Measurements from ENCODE around the gene MED13L. TPM values are rescaled to one million over a fixed set of nuclear protein-coding genes. Genes with fewer than 3 reads are reported as not detected.

MED13L gene
- total and polyA plus RNA-seq, 2 of the 8 experiments (the other 6 are each of a cell fraction or from before 2014, with no cell fraction given) = 15.9 to 51.7 TPM

DNA sequence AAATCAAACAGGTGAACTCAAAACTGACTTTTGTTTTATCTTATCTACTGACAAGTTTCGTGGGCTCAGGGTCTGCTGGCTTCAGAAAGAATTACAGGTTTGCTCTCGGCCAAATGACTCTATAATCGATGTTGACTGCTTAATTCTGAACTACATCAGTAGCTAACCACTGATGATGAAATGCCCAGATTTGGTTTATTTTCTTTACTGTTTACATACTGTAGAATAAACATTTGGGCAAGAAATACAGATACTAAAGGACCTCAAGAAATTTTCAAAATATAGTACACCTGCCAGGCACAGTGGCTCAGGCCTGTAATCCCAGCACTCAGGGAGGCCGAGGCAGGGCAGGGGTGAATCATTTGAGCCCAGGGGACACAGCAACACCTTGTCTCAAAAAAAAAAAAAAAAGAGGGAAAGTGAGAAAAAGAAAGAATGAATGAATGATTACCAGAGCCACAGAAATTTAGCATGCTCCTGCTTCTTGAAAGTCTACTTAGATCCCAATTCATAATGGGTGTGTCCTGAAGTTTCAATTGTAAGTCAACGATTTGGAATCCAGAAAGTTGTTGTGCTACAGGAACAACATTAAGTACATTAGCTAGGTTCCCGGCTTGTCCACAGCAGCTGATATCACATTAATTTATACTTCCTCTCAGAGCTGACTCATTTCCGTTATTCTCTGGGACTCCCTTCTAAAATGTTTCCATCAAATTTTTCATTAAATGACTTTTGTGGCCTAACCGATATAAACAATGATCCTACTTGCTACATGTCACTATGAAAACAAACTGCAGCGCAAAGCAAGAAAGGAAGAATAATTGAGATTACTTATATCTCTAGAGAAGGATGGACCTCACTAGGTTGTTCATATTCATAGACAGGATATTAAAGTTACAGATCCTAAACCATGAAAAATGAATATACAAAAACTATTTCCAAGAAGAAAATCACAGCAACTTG lies 134.3 kb downstream of the MED13L start:
- H3K27ac ChIP-seq (ENCODE audit: low read depth, low read length) = no peak overlapping the region
- no peak overlapping the region for H3K4me3 ChIP-seq (ENCODE audit: extremely low read depth in 1 of 4, insufficient read depth in 2 of 4, low read depth in 3 of 4, low read length in 4 of 4)
- no peaks in the 10 kb centered on the region for H3K27me3 ChIP-seq (replicated peaks in 1 of 4; ENCODE audit: control insufficient read depth in 3 of 4, extremely low read depth in 1 of 4, insufficient read depth in 3 of 4, low read length in 3 of 4)
- no peaks in the 10 kb centered on the region for H3K9me3 ChIP-seq (ENCODE audit: insufficient read depth in 2 of 2, low read depth in 1 of 2, low read length in 1 of 2)
- no peak overlapping the region for H3K56ac ChIP-seq (replicated peaks; ENCODE audit: insufficient read length, low read depth, low read length)
- POLR2A ChIA-PET (ENCODE audit: partially characterized antibody) = no interaction called here
- H2BK120ac ChIP-seq (replicated peaks; ENCODE audit: low read depth, low read length) = no peak overlapping the region
- H3K4me1 ChIP-seq (replicated peaks in 1 of 4; ENCODE audit: control insufficient read depth in 3 of 4, insufficient read depth in 4 of 4, low read length in 3 of 4) = peaks cover 0 to 9% (median 7%) of the 10 kb centered on the region in 4 experiments; a peak in 5 of 7 replicates
- DNase-seq (ENCODE audit: low read depth in 1 of 2, low spot score in 2 of 2) (no peak), FAIRE-seq (no peak)
- peaks cover 3 to 94% of the 10 kb centered on the region in 2 experiments; a peak in 3 of 4 replicates for H3K79me2 ChIP-seq (ENCODE audit: control insufficient read depth in 1 of 2, insufficient read depth in 2 of 2, low read length in 2 of 2)
- H3K18ac ChIP-seq (ENCODE audit: extremely low read depth, low read length) = no peak overlapping the region
- H3K23ac ChIP-seq (ENCODE audit: insufficient read length) = no peak overlapping the region
- peaks cover 2% of the 10 kb centered on the region; the same call in 1 of the 2 replicates for H3K79me1 ChIP-seq (ENCODE audit: low read depth, low read length)
- no peak overlapping the region for H2AFZ ChIP-seq (ENCODE audit: low read length)
- no peak overlapping the region for H4K91ac ChIP-seq (replicated peaks; ENCODE audit: insufficient read length, low read length)
- H2BK12ac ChIP-seq (ENCODE audit: low read depth, low read length) = no peak overlapping the region
- 93% methylated on average over 9 of the region's 9 CpGs; no CpG with 5 or more reads in 1 of the 2 experiments for WGBS, 2 experiments (ENCODE audit: extremely low coverage in 1 of 2, insufficient coverage in 1 of 2, insufficient read length in 1 of 2, insufficient replicate concordance in 2 of 2, low coverage in 1 of 2, low lambda C conversion rate in 2 of 2, missing lambda C conversion rate in 1 of 2)
- H2BK5ac ChIP-seq (ENCODE audit: low read depth, low read length) = no peak overlapping the region
- H3K14ac ChIP-seq (ENCODE audit: insufficient read length) = no peak overlapping the region
- H3K36me3 ChIP-seq (ENCODE audit: control insufficient read depth in 2 of 4, insufficient read depth in 4 of 4, low read length in 3 of 4) = no peaks in the 10 kb centered on the region
- H2BK15ac ChIP-seq (ENCODE audit: low read length) = no peak overlapping the region
- H3K4ac ChIP-seq (replicated peaks; ENCODE audit: insufficient read length, low read depth, low read length) = no peak overlapping the region
- H3K23me2 ChIP-seq (ENCODE audit: low read depth, low read length) = no peaks in the 10 kb centered on the region
- H3K4me2 ChIP-seq (ENCODE audit: insufficient read depth in 1 of 2, low read depth in 2 of 2, low read length in 2 of 2) = no peak overlapping the region
- H4K5ac ChIP-seq (ENCODE audit: insufficient read length, low read depth, low read length) = no peak overlapping the region
- H2BK20ac ChIP-seq (ENCODE audit: low read length) = no peak overlapping the region
- CTCF ChIA-PET (ENCODE audit: partially characterized antibody) = interaction anchor here (0.7 to 1.8 kb wide), 2 partner anchors 93 to 108 kb away, joined by 3 read pairs; no protein-coding TSS in a partner anchor
- H4K8ac ChIP-seq (ENCODE audit: extremely low read depth, insufficient read depth, low read length) = no peak overlapping the region
- peaks cover 0 to 2% of the 10 kb centered on the region in 2 experiments for H4K20me1 ChIP-seq (replicated peaks in 1 of 2; ENCODE audit: control insufficient read depth in 1 of 2, insufficient read depth in 2 of 2, low read length in 2 of 2)
- no peak overlapping the region for H3K9ac ChIP-seq (replicated peaks in 1 of 4; ENCODE audit: extremely low read depth in 1 of 4, low read depth in 3 of 4, low read length in 3 of 4)
- no peak overlapping the region for H2AK5ac ChIP-seq (ENCODE audit: low read depth, low read length)
- TF ChIP-seq NRF1 (IDR thresholded peaks at IDR 0.05; ENCODE audit: low read depth, low read length) (no peak), HDAC6 (IDR thresholded peaks at IDR 0.05; ENCODE audit: low read depth, low read length) (no peak), GABPA (IDR thresholded peaks at IDR 0.05; ENCODE audit: borderline replicate concordance, insufficient read depth, low read length) (no peak), ATF2 (IDR thresholded peaks at IDR 0.05; ENCODE audit: low read length) (no peak), ASH2L (IDR thresholded peaks at IDR 0.05; ENCODE audit: low read length) (no peak), TAF1 (IDR thresholded peaks at IDR 0.05; ENCODE audit: low read depth, low read length) (no peak), MAFK (IDR thresholded peaks at IDR 0.05; ENCODE audit: low read depth, low read length) (no peak), SUZ12 (IDR thresholded peaks at IDR 0.05; ENCODE audit: low read length) (no peak)
